Measurements from ENCODE around the gene MBP.

MBP gene

GRCh38 chr18:77071061-77071460, 61.5 kb downstream of the MBP start:
- Histone ChIP-seq H3K9ac (ENCODE audit: low read depth, low read length) (peak overlapping the region; percentile 65), H3K9me3 (replicated peaks; ENCODE audit: low read length) (no peaks in the 10 kb centered on the region), H3K4me3 (ENCODE audit: low read length) (no peak overlapping the region), H3K4me2 (ENCODE audit: low read length) (peak overlapping the region; percentile 46), H3K36me3 (ENCODE audit: insufficient read depth, low read length) (no peaks in the 10 kb centered on the region), H3K4me1 (ENCODE audit: control insufficient read depth, insufficient read depth, low read length) (peaks cover 66% of the 10 kb centered on the region), H3K27me3 (ENCODE audit: control insufficient read depth, insufficient read depth, low read length) (no peaks in the 10 kb centered on the region)

GRCh38 chr18:77070627-77071026, 62.0 kb downstream of the MBP start:
- H3K4me3 ChIP-seq (ENCODE audit: low read length), result no peak overlapping the region
- no peak overlapping the region for H3K4me2 ChIP-seq (ENCODE audit: low read length)
- no peaks in the 10 kb centered on the region for H3K27me3 ChIP-seq (ENCODE audit: control insufficient read depth, insufficient read depth, low read length)
- H3K9me3 ChIP-seq (replicated peaks; ENCODE audit: low read length), result no peaks in the 10 kb centered on the region
- H3K36me3 ChIP-seq (ENCODE audit: insufficient read depth, low read length), result no peaks in the 10 kb centered on the region
- peaks cover 70% of the 10 kb centered on the region for H3K4me1 ChIP-seq (ENCODE audit: control insufficient read depth, insufficient read depth, low read length)
- H3K9ac ChIP-seq (ENCODE audit: low read depth, low read length), result no peak overlapping the region

GRCh38 chr18:77069931-77070330, 62.7 kb downstream of the MBP start:
- Histone ChIP-seq H3K9ac (ENCODE audit: low read depth, low read length) (no peak overlapping the region), H3K4me2 (ENCODE audit: low read length) (no peak overlapping the region), H3K9me3 (replicated peaks; ENCODE audit: low read length) (no peaks in the 10 kb centered on the region), H3K4me1 (ENCODE audit: control insufficient read depth, insufficient read depth, low read length) (peaks cover 77% of the 10 kb centered on the region), H3K27me3 (ENCODE audit: control insufficient read depth, insufficient read depth, low read length) (no peaks in the 10 kb centered on the region), H3K36me3 (ENCODE audit: insufficient read depth, low read length) (no peaks in the 10 kb centered on the region), H3K4me3 (ENCODE audit: low read length) (no peak overlapping the region)

GRCh38 chr18:77069482-77069881, 63.1 kb downstream of the MBP start:
- Histone ChIP-seq H3K9me3 (replicated peaks; ENCODE audit: low read length) (no peaks in the 10 kb centered on the region), H3K36me3 (ENCODE audit: insufficient read depth, low read length) (no peaks in the 10 kb centered on the region), H3K27me3 (ENCODE audit: control insufficient read depth, insufficient read depth, low read length) (no peaks in the 10 kb centered on the region), H3K4me3 (ENCODE audit: low read length) (no peak overlapping the region), H3K4me1 (ENCODE audit: control insufficient read depth, insufficient read depth, low read length) (peaks cover 82% of the 10 kb centered on the region), H3K9ac (ENCODE audit: low read depth, low read length) (peak overlapping the region; percentile 68), H3K4me2 (ENCODE audit: low read length) (no peak overlapping the region)

- H3K4me3 ChIP-seq (ENCODE audit: low read length), result peak overlapping the region; percentile 51
- H3K9ac ChIP-seq (ENCODE audit: low read depth, low read length), result peak overlapping the region; percentile 68
- H3K4me1 ChIP-seq (ENCODE audit: control insufficient read depth, insufficient read depth, low read length), result peaks cover 82% of the 10 kb centered on the region
- no peaks in the 10 kb centered on the region for H3K9me3 ChIP-seq (replicated peaks; ENCODE audit: low read length)
- no peaks in the 10 kb centered on the region for H3K27me3 ChIP-seq (ENCODE audit: control insufficient read depth, insufficient read depth, low read length)
- no peaks in the 10 kb centered on the region for H3K36me3 ChIP-seq (ENCODE audit: insufficient read depth, low read length)
- peak overlapping the region; percentile 78 for H3K4me2 ChIP-seq (ENCODE audit: low read length)
Observed at GRCh38 chr18:77068321-77069312, 64.0 kb downstream of the MBP start.

- Histone ChIP-seq H3K4me3 (ENCODE audit: low read length) (peak overlapping the region; percentile 51), H3K4me2 (ENCODE audit: low read length) (peak overlapping the region; percentile 78), H3K9me3 (replicated peaks; ENCODE audit: low read length) (no peaks in the 10 kb centered on the region), H3K27me3 (ENCODE audit: control insufficient read depth, insufficient read depth, low read length) (no peaks in the 10 kb centered on the region), H3K36me3 (ENCODE audit: insufficient read depth, low read length) (no peaks in the 10 kb centered on the region), H3K9ac (ENCODE audit: low read depth, low read length) (peak overlapping the region; percentile 68), H3K4me1 (ENCODE audit: control insufficient read depth, insufficient read depth, low read length) (peaks cover 88% of the 10 kb centered on the region)
Observed at GRCh38 chr18:77067291-77068061, 65.1 kb downstream of the MBP start.

GRCh38 chr18:77066689-77067088, 65.9 kb downstream of the MBP start:
- H3K36me3 ChIP-seq (ENCODE audit: insufficient read depth, low read length), result no peaks in the 10 kb centered on the region
- no peaks in the 10 kb centered on the region for H3K27me3 ChIP-seq (ENCODE audit: control insufficient read depth, insufficient read depth, low read length)
- H3K4me1 ChIP-seq (ENCODE audit: control insufficient read depth, insufficient read depth, low read length), result peaks cover 89% of the 10 kb centered on the region
- H3K4me2 ChIP-seq (ENCODE audit: low read length), result peak overlapping the region; percentile 78
- H3K9ac ChIP-seq (ENCODE audit: low read depth, low read length), result peak overlapping the region; percentile 68
- H3K4me3 ChIP-seq (ENCODE audit: low read length), result no peak overlapping the region
- H3K9me3 ChIP-seq (replicated peaks; ENCODE audit: low read length), result no peaks in the 10 kb centered on the region

GRCh38 chr18:77066101-77066500, 66.5 kb downstream of the MBP start:
- peaks cover 89% of the 10 kb centered on the region for H3K4me1 ChIP-seq (ENCODE audit: control insufficient read depth, insufficient read depth, low read length)
- no peaks in the 10 kb centered on the region for H3K27me3 ChIP-seq (ENCODE audit: control insufficient read depth, insufficient read depth, low read length)
- H3K36me3 ChIP-seq (ENCODE audit: insufficient read depth, low read length), result no peaks in the 10 kb centered on the region
- H3K9ac ChIP-seq (ENCODE audit: low read depth, low read length), result peak overlapping the region; percentile 22
- no peak overlapping the region for H3K4me3 ChIP-seq (ENCODE audit: low read length)
- H3K4me2 ChIP-seq (ENCODE audit: low read length), result no peak overlapping the region
- no peaks in the 10 kb centered on the region for H3K9me3 ChIP-seq (replicated peaks; ENCODE audit: low read length)

GRCh38 chr18:77065221-77065981, 67.2 kb downstream of the MBP start:
- peaks cover 86% of the 10 kb centered on the region for H3K4me1 ChIP-seq (ENCODE audit: control insufficient read depth, insufficient read depth, low read length)
- no peaks in the 10 kb centered on the region for H3K9me3 ChIP-seq (replicated peaks; ENCODE audit: low read length)
- H3K4me2 ChIP-seq (ENCODE audit: low read length), result peak overlapping the region; percentile 43
- H3K4me3 ChIP-seq (ENCODE audit: low read length), result no peak overlapping the region
- peak overlapping the region; percentile 30 for H3K9ac ChIP-seq (ENCODE audit: low read depth, low read length)
- H3K27me3 ChIP-seq (ENCODE audit: control insufficient read depth, insufficient read depth, low read length), result no peaks in the 10 kb centered on the region
- H3K36me3 ChIP-seq (ENCODE audit: insufficient read depth, low read length), result no peaks in the 10 kb centered on the region

- Histone ChIP-seq H3K4me3 (ENCODE audit: low read length) (no peak overlapping the region), H3K27me3 (ENCODE audit: control insufficient read depth, insufficient read depth, low read length) (no peaks in the 10 kb centered on the region), H3K9ac (ENCODE audit: low read depth, low read length) (no peak overlapping the region), H3K4me1 (ENCODE audit: control insufficient read depth, insufficient read depth, low read length) (peaks cover 73% of the 10 kb centered on the region), H3K36me3 (ENCODE audit: insufficient read depth, low read length) (no peaks in the 10 kb centered on the region), H3K4me2 (ENCODE audit: low read length) (no peak overlapping the region), H3K9me3 (replicated peaks; ENCODE audit: low read length) (no peaks in the 10 kb centered on the region)
Observed at GRCh38 chr18:77063260-77063659, 69.3 kb downstream of the MBP start.

GRCh38 chr18:77062518-77063003, 70.0 kb downstream of the MBP start:
- Histone ChIP-seq H3K9ac (ENCODE audit: low read depth, low read length) (no peak overlapping the region), H3K27me3 (ENCODE audit: control insufficient read depth, insufficient read depth, low read length) (no peaks in the 10 kb centered on the region), H3K4me3 (ENCODE audit: low read length) (no peak overlapping the region), H3K9me3 (replicated peaks; ENCODE audit: low read length) (no peaks in the 10 kb centered on the region), H3K36me3 (ENCODE audit: insufficient read depth, low read length) (no peaks in the 10 kb centered on the region), H3K4me2 (ENCODE audit: low read length) (no peak overlapping the region), H3K4me1 (ENCODE audit: control insufficient read depth, insufficient read depth, low read length) (peaks cover 69% of the 10 kb centered on the region)

Data from skeletal muscle satellite cell (primary cell).